Measurements from ENCODE around the gene HNRNPR. TPM values are rescaled to one million over a fixed set of nuclear protein-coding genes. Genes with fewer than 3 reads are reported as not detected.

Gene HNRNPR
- total RNA-seq, 1 experiment from 2014 or later = 198 TPM

DNA sequence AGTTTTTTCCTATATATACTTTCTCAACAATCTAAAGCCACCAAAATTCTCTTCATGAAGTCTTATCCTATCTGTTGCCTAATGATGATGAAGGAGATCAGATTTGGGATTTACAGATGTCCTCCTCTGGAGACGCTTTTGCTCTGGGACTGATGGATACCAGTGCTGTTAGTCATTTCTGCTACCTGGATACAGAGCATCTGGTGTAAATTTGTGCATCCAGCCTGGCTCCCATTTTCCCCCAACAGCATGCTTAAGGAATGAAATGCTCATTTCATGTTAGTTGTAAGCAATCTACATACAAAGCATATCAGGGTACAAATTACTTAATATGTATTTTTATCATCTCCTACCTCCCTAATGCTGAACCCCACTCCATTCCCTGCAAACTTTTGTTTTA, 57.7 kb downstream of the HNRNPR start:
- no TSS peak for BruUV-seq (replicated peaks)
- intact Hi-C loops (cut with micrococcal nuclease; ENCODE audit: unreplicated experiment) = no loop called here
- H3K4me2 ChIP-seq = no peak overlapping the region
- H3K9me3 ChIP-seq (ENCODE audit: insufficient read depth, low read depth) = no peaks in the 10 kb centered on the region
- peaks cover 24% of the 10 kb centered on the region for H3K4me1 ChIP-seq (replicated peaks; ENCODE audit: insufficient read depth)
- no peak overlapping the region for H2AFZ ChIP-seq
- no peak overlapping the region for H3K4me3 ChIP-seq
- no peaks in the 10 kb centered on the region for H3K27me3 ChIP-seq (ENCODE audit: insufficient read depth, low read depth)
- no peaks in the 10 kb centered on the region for H3K9me2 ChIP-seq (ENCODE audit: insufficient read depth)
- 0 out of 2 replicates have a peak, but pooled peaks cover under 1% of the 10 kb centered on the region for H3K36me3 ChIP-seq (ENCODE audit: low read depth)
- ChIA-PET POLR2A (ENCODE audit: unreplicated experiment) (no interaction called here), CTCF (no interaction called here)
- H3K79me2 ChIP-seq (ENCODE audit: low read depth) = 0 out of 2 replicates have a peak, but pooled peaks cover 3% of the 10 kb centered on the region
- DNase-seq = no peak
- no peaks in the 10 kb centered on the region for H4K20me1 ChIP-seq (ENCODE audit: insufficient read depth)
- H3K27ac ChIP-seq = no peak overlapping the region
- TF ChIP-seq, protein P1, sequence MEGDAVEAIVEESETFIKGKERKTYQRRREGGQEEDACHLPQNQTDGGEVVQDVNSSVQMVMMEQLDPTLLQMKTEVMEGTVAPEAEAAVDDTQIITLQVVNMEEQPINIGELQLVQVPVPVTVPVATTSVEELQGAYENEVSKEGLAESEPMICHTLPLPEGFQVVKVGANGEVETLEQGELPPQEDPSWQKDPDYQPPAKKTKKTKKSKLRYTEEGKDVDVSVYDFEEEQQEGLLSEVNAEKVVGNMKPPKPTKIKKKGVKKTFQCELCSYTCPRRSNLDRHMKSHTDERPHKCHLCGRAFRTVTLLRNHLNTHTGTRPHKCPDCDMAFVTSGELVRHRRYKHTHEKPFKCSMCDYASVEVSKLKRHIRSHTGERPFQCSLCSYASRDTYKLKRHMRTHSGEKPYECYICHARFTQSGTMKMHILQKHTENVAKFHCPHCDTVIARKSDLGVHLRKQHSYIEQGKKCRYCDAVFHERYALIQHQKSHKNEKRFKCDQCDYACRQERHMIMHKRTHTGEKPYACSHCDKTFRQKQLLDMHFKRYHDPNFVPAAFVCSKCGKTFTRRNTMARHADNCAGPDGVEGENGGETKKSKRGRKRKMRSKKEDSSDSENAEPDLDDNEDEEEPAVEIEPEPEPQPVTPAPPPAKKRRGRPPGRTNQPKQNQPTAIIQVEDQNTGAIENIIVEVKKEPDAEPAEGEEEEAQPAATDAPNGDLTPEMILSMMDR (conservative IDR thresholded peaks at IDR 0.05) = no peak
- no peak for TF ChIP-seq EZH2 (IDR thresholded peaks at IDR 0.05; ENCODE audit: low read depth)
- peaks cover 28% of the 10 kb centered on the region for H3F3A ChIP-seq (ENCODE audit: insufficient read depth, low read depth)

DNA sequence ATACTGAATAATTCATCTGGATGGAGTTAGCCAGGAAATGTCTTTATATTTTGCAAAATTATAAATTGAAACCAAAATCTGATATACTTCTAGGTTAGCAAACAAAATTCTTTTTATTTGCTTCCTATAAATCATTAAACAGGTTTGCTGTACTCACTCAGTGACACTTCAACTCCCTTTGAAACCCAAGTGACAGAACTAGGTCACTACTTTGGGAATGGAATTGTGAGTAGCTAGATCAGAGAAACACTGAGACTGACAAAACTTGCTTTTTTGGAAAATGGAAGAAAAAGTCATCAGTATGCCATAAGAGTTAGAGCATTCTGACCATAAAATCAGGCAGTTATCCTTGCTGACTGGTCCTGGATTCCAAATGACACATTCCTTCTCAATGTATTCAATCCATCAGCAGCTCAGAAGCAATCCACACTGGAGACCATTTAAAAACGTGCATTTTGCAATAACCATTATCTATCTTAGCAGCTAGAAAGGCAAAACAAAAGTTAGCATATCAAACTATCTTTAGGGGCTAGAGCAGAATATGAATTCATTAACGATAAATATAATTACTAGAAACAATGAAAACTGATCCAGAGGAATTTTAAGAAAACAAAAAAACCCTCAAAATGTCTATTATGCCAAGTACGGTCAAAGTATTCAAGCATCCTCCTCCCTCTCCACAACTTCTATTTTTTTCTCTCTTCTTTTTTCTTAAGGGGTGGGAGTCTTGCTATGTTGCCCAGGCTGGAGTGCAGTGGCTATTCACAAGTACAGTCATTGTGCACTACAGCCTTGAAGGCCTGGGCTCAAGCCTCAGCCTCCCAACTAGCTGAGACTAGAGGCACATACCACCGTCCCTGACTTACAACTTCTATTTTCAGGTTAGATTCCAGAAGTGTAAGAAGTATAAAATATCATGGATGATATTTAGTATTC, 60.1 kb downstream of the HNRNPR start:
- H3F3A ChIP-seq (ENCODE audit: insufficient read depth, low read depth) = peaks cover 28% of the 10 kb centered on the region

GRCh38 chr1:23282957-23283356, 61.1 kb downstream of the HNRNPR start:
- no peaks in the 10 kb centered on the region for H3K27me3 ChIP-seq (ENCODE audit: insufficient read depth, low read depth)
- H3K36me3 ChIP-seq (ENCODE audit: low read depth) = 0 out of 2 replicates have a peak, but pooled peaks cover 6% of the 10 kb centered on the region
- CTCF ChIA-PET = interaction anchor here (1.0 kb wide), 1 partner anchor 29 kb away, joined by 10 read pairs; no protein-coding TSS in a partner anchor
- no peak overlapping the region for H3K4me3 ChIP-seq
- peak in 1 of 2 experiments; percentile 84 for DNase-seq
- intact Hi-C loops (cut with micrococcal nuclease; ENCODE audit: unreplicated experiment) = no loop called here
- H3F3A ChIP-seq (ENCODE audit: insufficient read depth, low read depth) = peaks cover 38% of the 10 kb centered on the region
- 0 out of 2 replicates have a peak, but pooled peaks cover 3% of the 10 kb centered on the region for H3K79me2 ChIP-seq (ENCODE audit: low read depth)
- H3K9me3 ChIP-seq (ENCODE audit: insufficient read depth, low read depth) = no peaks in the 10 kb centered on the region
- peaks cover 42% of the 10 kb centered on the region for H3K4me1 ChIP-seq (replicated peaks; ENCODE audit: insufficient read depth)
- H4K20me1 ChIP-seq (ENCODE audit: insufficient read depth) = no peaks in the 10 kb centered on the region
- POLR2A ChIA-PET (ENCODE audit: unreplicated experiment) = interaction anchor here (0.6 to 0.7 kb wide), 2 partner anchors 613 to 1077 kb away, joined by 4 to 9 read pairs; no protein-coding TSS in a partner anchor
- TF ChIP-seq, protein P1 (conservative IDR thresholded peaks at IDR 0.05) = no peak
- no peak for TF ChIP-seq EZH2 (IDR thresholded peaks at IDR 0.05; ENCODE audit: low read depth)
- BruUV-seq (replicated peaks) = no TSS peak
- H3K4me2 ChIP-seq = peak overlapping the region; percentile 65
- no peaks in the 10 kb centered on the region for H3K9me2 ChIP-seq (ENCODE audit: insufficient read depth)
- peak overlapping the region; percentile 68 for H3K27ac ChIP-seq
- H2AFZ ChIP-seq = no peak overlapping the region

More for the DNA sequence above, 60.1 kb downstream of the HNRNPR start:
- H3K9me2 ChIP-seq (ENCODE audit: insufficient read depth) = no peaks in the 10 kb centered on the region
- peak overlapping the region; percentile 65 for H3K4me2 ChIP-seq
- 0 out of 2 replicates have a peak, but pooled peaks cover 3% of the 10 kb centered on the region for H3K79me2 ChIP-seq (ENCODE audit: low read depth)
- no peak overlapping the region for H3K4me3 ChIP-seq
- H3K36me3 ChIP-seq (ENCODE audit: low read depth) = 0 out of 2 replicates have a peak, but pooled peaks cover 6% of the 10 kb centered on the region
- BruUV-seq (replicated peaks) = no TSS peak
- H3K4me1 ChIP-seq (replicated peaks; ENCODE audit: insufficient read depth) = peaks cover 32% of the 10 kb centered on the region
- ChIA-PET CTCF (no interaction called here), POLR2A (ENCODE audit: unreplicated experiment) (interaction anchor here (0.6 to 1.2 kb wide), 3 partner anchors 95 to 612 kb away, joined by 3 to 9 read pairs (median 6); partner anchors contain the start of gene KDM1A)
- no peak overlapping the region for H2AFZ ChIP-seq
- no peaks in the 10 kb centered on the region for H3K27me3 ChIP-seq (ENCODE audit: insufficient read depth, low read depth)
- TF ChIP-seq EZH2 (IDR thresholded peaks at IDR 0.05; ENCODE audit: low read depth) = no peak
- TF ChIP-seq, protein P1 (conservative IDR thresholded peaks at IDR 0.05) = no peak
- intact Hi-C loops (cut with micrococcal nuclease; ENCODE audit: unreplicated experiment) = no loop called here
- H4K20me1 ChIP-seq (ENCODE audit: insufficient read depth) = no peaks in the 10 kb centered on the region
- no peaks in the 10 kb centered on the region for H3K9me3 ChIP-seq (ENCODE audit: insufficient read depth, low read depth)
- H3K27ac ChIP-seq = peak overlapping the region; percentile 68
- DNase-seq = no peak

Data from PC-9 (cell line).